NB4 (cell line): ENCODE results near the gene AGAP1.

Experiments used
- CTCF ChIP-seq: IDR thresholded peaks from one replicate; pipeline ENCODE4 v1.5.1; 2012; ENCODE audit warnings: low read depth, low read length
- MYC ChIP-seq: IDR thresholded peaks from 2 replicates; pipeline ENCODE4 v1.6.1; 2011; ENCODE audit warnings: low read depth, low read length
- POLR2A ChIP-seq: IDR thresholded peaks from 2 replicates; pipeline ENCODE4 v1.6.1; 2011; ENCODE audit warnings: mild to moderate bottlenecking; ENCODE audit not compliant: insufficient read length; ENCODE audit errors: extremely low read depth
- TF ChIP-seq, protein P1 (sequence below): IDR thresholded peaks from 2 replicates; pipeline ENCODE4 v1.6.1; 2011; ENCODE audit warnings: low read depth, low read length

DNA sequence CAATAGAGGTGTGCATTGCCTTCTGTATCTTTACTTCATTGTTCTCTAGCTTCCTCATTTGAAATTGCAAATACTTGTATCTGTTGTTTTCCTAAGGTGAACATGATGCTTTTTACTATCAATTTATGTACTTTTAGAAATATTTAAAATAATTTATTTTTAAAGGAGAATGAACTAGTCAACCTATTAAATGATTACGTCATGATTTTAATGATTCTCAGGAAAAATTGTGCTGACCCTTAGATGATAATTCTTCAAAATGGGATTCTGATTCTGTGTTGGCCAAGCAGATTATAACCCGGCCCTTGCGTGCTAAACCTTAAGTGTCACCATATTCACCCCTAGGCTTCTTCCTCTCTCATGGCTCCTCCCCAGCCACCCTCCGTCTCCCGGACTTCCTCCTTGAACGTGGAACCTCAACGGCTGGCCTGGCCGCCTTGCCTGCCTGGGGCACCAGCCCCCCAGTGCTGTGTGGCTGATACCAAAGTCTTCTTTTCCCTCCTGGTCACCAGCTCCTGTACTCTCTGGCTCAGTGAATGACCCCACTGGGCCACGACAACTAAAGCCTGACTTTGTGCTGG lies 382.3 kb downstream of the AGAP1 start:
- TF ChIP-seq POLR2A (no peak), CTCF (no peak), MYC (no peak)
- TF ChIP-seq, protein P1, sequence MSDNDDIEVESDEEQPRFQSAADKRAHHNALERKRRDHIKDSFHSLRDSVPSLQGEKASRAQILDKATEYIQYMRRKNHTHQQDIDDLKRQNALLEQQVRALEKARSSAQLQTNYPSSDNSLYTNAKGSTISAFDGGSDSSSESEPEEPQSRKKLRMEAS: no peak
